SK-N-SH (cell line): ENCODE data around the gene DCLRE1B. TPM values are rescaled to one million over a fixed set of nuclear protein-coding genes. Genes with fewer than 3 reads are reported as not detected.

ENCODE experiments used
- CTCF ChIA-PET: fragments of 300-600, 350-600 bp; formaldehyde crosslinking; extraction: SDS; loops from one replicate; lab custom pipeline; 2021; lab: Yijun Ruan, JAX
- POLR2A ChIA-PET: fragments of 350-600 bp; sonication (Branson Sonifier 250); formaldehyde crosslinking; extraction: SDS; loops from one replicate; lab custom pipeline; 2020; ENCODE audit warnings: antibody characterized with exemption, inconsistent platforms; lab: Yijun Ruan, JAX
- DNase-seq: peaks from one replicate; pipeline ENCODE4 v3.0.0; 2012
- H2AFZ ChIP-seq: fragments of 200-600 bp; sonication (generic); 2 replicates; pipeline ENCODE4 v1.8.1; 2016; ENCODE audit warnings: antibody characterized with exemption, mild to moderate bottlenecking, low read depth
- H3F3A ChIP-seq: fragments of 200-600 bp; sonication (generic); replicated peaks from 2 replicates; pipeline ENCODE3; 2016; ENCODE audit warnings: antibody characterized with exemption, mild to moderate bottlenecking; ENCODE audit not compliant: insufficient read depth
- H3K27ac ChIP-seq, 2 experiments: fragments of 200-500 bp in 1 of 2; fragments of 200-600 bp in 1 of 2; sonication (Bioruptor generic) in 1 of 2; sonication (generic), shearing (Covaris generic) in 1 of 2; 2 replicates each; pipeline versions ENCODE4 v1.5.1 to v1.6.1; 2014 to 2016; ENCODE audit warnings: low read depth in 2 of 2, inconsistent platforms in 1 of 2, low read length in 1 of 2, mild to moderate bottlenecking in 1 of 2, mixed read lengths in 1 of 2
- H3K27me3 ChIP-seq: fragments of 200-600 bp; sonication (generic), shearing (Covaris generic); 2 replicates; pipeline ENCODE4 v1.6.1; 2016; ENCODE audit warnings: mixed run types; ENCODE audit not compliant: insufficient read depth
- H3K36me3 ChIP-seq, 2 experiments: fragments of 200-500 bp in 1 of 2; fragments of 200-600 bp in 1 of 2; sonication (Bioruptor generic) in 1 of 2; sonication (generic) in 1 of 2; replicated peaks in 1 of 2; 2 replicates each; pipeline versions ENCODE3 to v1.5.1; 2014 to 2016; ENCODE audit warnings: low read length in 1 of 2, mild to moderate bottlenecking in 1 of 2; ENCODE audit not compliant: insufficient read depth in 2 of 2, control insufficient read depth in 1 of 2
- H3K4me1 ChIP-seq, 2 experiments: fragments of 200-500 bp in 1 of 2; fragments of 200-600 bp in 1 of 2; sonication (Bioruptor generic) in 1 of 2; sonication (generic), shearing (Covaris generic) in 1 of 2; 2 replicates each; pipeline versions ENCODE4 v1.5.1 to v1.6.1; 2014 to 2016; ENCODE audit warnings: low read depth in 1 of 2, low read length in 1 of 2, mixed run types in 1 of 2; ENCODE audit not compliant: insufficient read depth in 2 of 2, control insufficient read depth in 1 of 2
- H3K4me2 ChIP-seq: fragments of 200-600 bp; sonication (generic), shearing (Covaris generic); 2 replicates; pipeline ENCODE4 v1.6.1; 2017; ENCODE audit warnings: mixed run types
- H3K4me3 ChIP-seq, 2 experiments: fragments of 200-500 bp in 1 of 2; fragments of 200-600 bp in 1 of 2; sonication (Bioruptor generic) in 1 of 2; sonication (generic), shearing (Covaris generic) in 1 of 2; 2 replicates each; pipeline versions ENCODE4 v1.5.1 to v1.8.1; 2014 to 2016; ENCODE audit warnings: low read depth in 2 of 2, inconsistent platforms in 1 of 2, low read length in 1 of 2, mild to moderate bottlenecking in 1 of 2, mixed read lengths in 1 of 2, moderate library complexity in 1 of 2
- H3K79me2 ChIP-seq: fragments of 200-600 bp; sonication (generic); 2 replicates; pipeline ENCODE4 v1.8.1; 2017; ENCODE audit warnings: mild to moderate bottlenecking; ENCODE audit not compliant: insufficient read depth
- H3K9ac ChIP-seq: fragments of 200-600 bp; sonication (generic); 2 replicates; pipeline ENCODE4 v1.6.1; 2017; ENCODE audit warnings: mixed run types
- H3K9me2 ChIP-seq: fragments of 200-600 bp; sonication (generic); 2 replicates; pipeline ENCODE4 v1.6.1; 2017; ENCODE audit warnings: mixed run types
- H3K9me3 ChIP-seq: fragments of 200-600 bp; sonication (generic); 2 replicates; pipeline ENCODE4 v1.6.1; 2017; ENCODE audit warnings: mixed run types, mild to moderate bottlenecking, moderate library complexity
- H4K20me1 ChIP-seq: fragments of 200-600 bp; sonication (generic); 2 replicates; pipeline ENCODE4 v1.6.1; 2017; ENCODE audit warnings: mild to moderate bottlenecking, mixed run types; ENCODE audit not compliant: insufficient read depth
- CHD2 ChIP-seq: fragments of 150-350 bp; IDR thresholded peaks from 2 replicates; pipeline ENCODE4 v1.6.1; 2018; ENCODE audit warnings: low read length; ENCODE audit not compliant: partially characterized antibody
- EZH2phosphoT487 ChIP-seq: fragments of 200-600 bp; sonication (generic); IDR thresholded peaks from 2 replicates; pipeline ENCODE4 v1.6.1; 2017; ENCODE audit warnings: low read depth, mixed run types, mild to moderate bottlenecking, antibody characterized with exemption, moderate library complexity, borderline replicate concordance
- JUND ChIP-seq: IDR thresholded peaks from 2 replicates; pipeline ENCODE4 v1.4.0; 2012
- MXI1 ChIP-seq: IDR thresholded peaks from 2 replicates; pipeline ENCODE4 v1.6.1; 2012; ENCODE audit warnings: mild to moderate bottlenecking, low read depth, low read length, improper control_type of control experiment
- NRF1 ChIP-seq: IDR thresholded peaks from 2 replicates; pipeline ENCODE4 v1.6.1; 2012; ENCODE audit warnings: low read depth, mild to moderate bottlenecking, low read length
- RAD21 ChIP-seq: IDR thresholded peaks from 2 replicates; pipeline ENCODE4 v1.6.1; 2012; ENCODE audit warnings: mild to moderate bottlenecking, low read length
- RCOR1 ChIP-seq: fragments of 150-350 bp; IDR thresholded peaks from 2 replicates; pipeline ENCODE4 v1.6.1; 2017; ENCODE audit warnings: antibody characterized with exemption, low read length
- RFX5 ChIP-seq: IDR thresholded peaks from 2 replicates; pipeline ENCODE4 v1.6.1; 2012; ENCODE audit warnings: mild to moderate bottlenecking, improper control_type of control experiment, low read length
- RXRA ChIP-seq: IDR thresholded peaks from 2 replicates; pipeline ENCODE4 v1.4.0; 2012; ENCODE audit warnings: low read depth, mild to moderate bottlenecking, borderline replicate concordance
- SMC3 ChIP-seq: IDR thresholded peaks from 2 replicates; pipeline ENCODE4 v1.6.1; 2012; ENCODE audit warnings: low read depth, low read length, improper control_type of control experiment
- YY1 ChIP-seq: IDR thresholded peaks from 2 replicates; pipeline ENCODE4 v1.4.0; 2012; ENCODE audit warnings: low read depth, mild to moderate bottlenecking
- WGBS: methylation state at CpG from one replicate; pipeline ENCODE4 v1.1.6; 2017; ENCODE audit warnings: low lambda C conversion rate; 5-methylcytosine and 5-hydroxymethylcytosine counted together
- polyA plus RNA-seq, 3 experiments: library from polyadenylated mRNA; depleted of rRNA; stranded (reverse); fragments of >200 nt; gene quantifications; 2 replicates each; pipeline ENCODE4 v1.2.3, GENCODE V29; 2012
- TF ChIP-seq, protein P1 (sequence below): IDR thresholded peaks from 2 replicates; pipeline ENCODE4 v1.6.1; 2012; ENCODE audit warnings: mild to moderate bottlenecking, low read depth, low read length, moderate library complexity
- TF ChIP-seq, protein P2 (sequence below): IDR thresholded peaks from 2 replicates; pipeline ENCODE4 v1.4.0; 2012; ENCODE audit warnings: low read depth, borderline replicate concordance
- TF ChIP-seq, protein P3 (sequence below): IDR thresholded peaks from 2 replicates; pipeline ENCODE4; 2012
- TF ChIP-seq, protein P4 (sequence below): IDR thresholded peaks from 2 replicates; pipeline ENCODE4 v1.4.0; 2012; ENCODE audit warnings: low read depth

The DCLRE1B gene
- polyA plus RNA-seq, 1 of the 3 experiments (the other 2 are of a cell fraction) = 3.0 TPM

DNA sequence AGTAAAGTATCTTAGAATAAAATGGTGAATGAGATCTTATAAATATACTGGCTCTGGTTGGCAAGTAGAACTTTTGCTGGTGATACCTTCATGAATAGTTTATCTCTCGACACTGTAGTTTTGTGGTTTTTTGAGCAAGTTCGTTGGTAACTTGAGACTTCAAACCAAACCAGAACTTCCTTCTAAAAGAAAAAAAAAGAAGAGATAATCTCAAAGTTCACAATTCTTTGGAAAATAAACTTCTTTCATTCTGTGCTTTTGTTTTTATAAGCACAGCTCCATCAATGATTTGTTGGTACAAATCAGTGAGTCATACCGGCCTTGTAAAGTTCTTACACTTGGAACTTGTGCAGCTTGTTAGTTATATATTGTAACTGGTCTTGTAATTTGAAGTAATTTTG lies 26.3 kb downstream of the DCLRE1B start:
- no peaks in the 10 kb centered on the region for H3K9me3 ChIP-seq
- peaks cover 57% of the 10 kb centered on the region for H4K20me1 ChIP-seq
- WGBS = 71% methylated on average over 3 of the region's 3 CpGs
- H3F3A ChIP-seq = no peaks in the 10 kb centered on the region
- POLR2A ChIA-PET = interaction anchor here (1.0 to 2.9 kb wide), 2 partner anchors 27 to 28 kb away, joined by 3 to 21 read pairs; partner anchors contain the start of genes AP4B1 and DCLRE1B
- peak overlapping the region; percentile 95 for H3K4me2 ChIP-seq
- H3K4me1 ChIP-seq = peaks cover 8 to 22% of the 10 kb centered on the region in 2 experiments
- TF ChIP-seq, protein P1, sequence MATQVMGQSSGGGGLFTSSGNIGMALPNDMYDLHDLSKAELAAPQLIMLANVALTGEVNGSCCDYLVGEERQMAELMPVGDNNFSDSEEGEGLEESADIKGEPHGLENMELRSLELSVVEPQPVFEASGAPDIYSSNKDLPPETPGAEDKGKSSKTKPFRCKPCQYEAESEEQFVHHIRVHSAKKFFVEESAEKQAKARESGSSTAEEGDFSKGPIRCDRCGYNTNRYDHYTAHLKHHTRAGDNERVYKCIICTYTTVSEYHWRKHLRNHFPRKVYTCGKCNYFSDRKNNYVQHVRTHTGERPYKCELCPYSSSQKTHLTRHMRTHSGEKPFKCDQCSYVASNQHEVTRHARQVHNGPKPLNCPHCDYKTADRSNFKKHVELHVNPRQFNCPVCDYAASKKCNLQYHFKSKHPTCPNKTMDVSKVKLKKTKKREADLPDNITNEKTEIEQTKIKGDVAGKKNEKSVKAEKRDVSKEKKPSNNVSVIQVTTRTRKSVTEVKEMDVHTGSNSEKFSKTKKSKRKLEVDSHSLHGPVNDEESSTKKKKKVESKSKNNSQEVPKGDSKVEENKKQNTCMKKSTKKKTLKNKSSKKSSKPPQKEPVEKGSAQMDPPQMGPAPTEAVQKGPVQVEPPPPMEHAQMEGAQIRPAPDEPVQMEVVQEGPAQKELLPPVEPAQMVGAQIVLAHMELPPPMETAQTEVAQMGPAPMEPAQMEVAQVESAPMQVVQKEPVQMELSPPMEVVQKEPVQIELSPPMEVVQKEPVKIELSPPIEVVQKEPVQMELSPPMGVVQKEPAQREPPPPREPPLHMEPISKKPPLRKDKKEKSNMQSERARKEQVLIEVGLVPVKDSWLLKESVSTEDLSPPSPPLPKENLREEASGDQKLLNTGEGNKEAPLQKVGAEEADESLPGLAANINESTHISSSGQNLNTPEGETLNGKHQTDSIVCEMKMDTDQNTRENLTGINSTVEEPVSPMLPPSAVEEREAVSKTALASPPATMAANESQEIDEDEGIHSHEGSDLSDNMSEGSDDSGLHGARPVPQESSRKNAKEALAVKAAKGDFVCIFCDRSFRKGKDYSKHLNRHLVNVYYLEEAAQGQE = no peak
- TF ChIP-seq, protein P2, sequence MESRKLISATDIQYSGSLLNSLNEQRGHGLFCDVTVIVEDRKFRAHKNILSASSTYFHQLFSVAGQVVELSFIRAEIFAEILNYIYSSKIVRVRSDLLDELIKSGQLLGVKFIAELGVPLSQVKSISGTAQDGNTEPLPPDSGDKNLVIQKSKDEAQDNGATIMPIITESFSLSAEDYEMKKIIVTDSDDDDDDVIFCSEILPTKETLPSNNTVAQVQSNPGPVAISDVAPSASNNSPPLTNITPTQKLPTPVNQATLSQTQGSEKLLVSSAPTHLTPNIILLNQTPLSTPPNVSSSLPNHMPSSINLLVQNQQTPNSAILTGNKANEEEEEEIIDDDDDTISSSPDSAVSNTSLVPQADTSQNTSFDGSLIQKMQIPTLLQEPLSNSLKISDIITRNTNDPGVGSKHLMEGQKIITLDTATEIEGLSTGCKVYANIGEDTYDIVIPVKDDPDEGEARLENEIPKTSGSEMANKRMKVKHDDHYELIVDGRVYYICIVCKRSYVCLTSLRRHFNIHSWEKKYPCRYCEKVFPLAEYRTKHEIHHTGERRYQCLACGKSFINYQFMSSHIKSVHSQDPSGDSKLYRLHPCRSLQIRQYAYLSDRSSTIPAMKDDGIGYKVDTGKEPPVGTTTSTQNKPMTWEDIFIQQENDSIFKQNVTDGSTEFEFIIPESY = no peak
- TF ChIP-seq JUND (no peak), RCOR1 (no peak), MXI1 (no peak), SMC3 (no peak), EZH2phosphoT487 (no peak), CHD2 (no peak), RAD21 (no peak), YY1 (no peak), RFX5 (no peak), RXRA (no peak), NRF1 (no peak)
- TF ChIP-seq, protein P3, sequence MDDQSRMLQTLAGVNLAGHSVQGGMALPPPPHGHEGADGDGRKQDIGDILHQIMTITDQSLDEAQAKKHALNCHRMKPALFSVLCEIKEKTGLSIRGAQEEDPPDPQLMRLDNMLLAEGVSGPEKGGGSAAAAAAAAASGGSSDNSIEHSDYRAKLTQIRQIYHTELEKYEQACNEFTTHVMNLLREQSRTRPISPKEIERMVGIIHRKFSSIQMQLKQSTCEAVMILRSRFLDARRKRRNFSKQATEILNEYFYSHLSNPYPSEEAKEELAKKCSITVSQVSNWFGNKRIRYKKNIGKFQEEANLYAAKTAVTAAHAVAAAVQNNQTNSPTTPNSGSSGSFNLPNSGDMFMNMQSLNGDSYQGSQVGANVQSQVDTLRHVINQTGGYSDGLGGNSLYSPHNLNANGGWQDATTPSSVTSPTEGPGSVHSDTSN = no peak
- TF ChIP-seq, protein P4, sequence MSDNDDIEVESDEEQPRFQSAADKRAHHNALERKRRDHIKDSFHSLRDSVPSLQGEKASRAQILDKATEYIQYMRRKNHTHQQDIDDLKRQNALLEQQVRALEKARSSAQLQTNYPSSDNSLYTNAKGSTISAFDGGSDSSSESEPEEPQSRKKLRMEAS = no peak
- H2AFZ ChIP-seq = no peak overlapping the region
- H3K27me3 ChIP-seq = no peaks in the 10 kb centered on the region
- H3K79me2 ChIP-seq = peaks cover 71% of the 10 kb centered on the region
- peak overlapping the region; percentile 98 for H3K9ac ChIP-seq
- no peaks in the 10 kb centered on the region for H3K9me2 ChIP-seq
- peak overlapping the region in 1 of 2 experiments; percentile 89; a peak in 2 of 4 replicates for H3K27ac ChIP-seq
- H3K4me3 ChIP-seq = peak overlapping the region; percentile 93 to 99; a peak in 3 of 4 replicates
- DNase-seq = no peak
- CTCF ChIA-PET = interaction anchor here (0.8 to 2.4 kb wide), 6 partner anchors 14 to 96 kb away, joined by 3 to 8 read pairs (median 4); partner anchors contain the start of gene OLFML3
- no peaks in the 10 kb centered on the region for H3K36me3 ChIP-seq
